H9 (cell line): ENCODE results near the gene FSHR. TPM values are rescaled to one million over a fixed set of nuclear protein-coding genes. Genes with fewer than 3 reads are reported as not detected.

Source experiments
- DNase-seq: peaks from one replicate; pipeline ENCODE4 v3.0.0-alpha.2; 2017
- H2AFZ ChIP-seq: one replicate; pipeline ENCODE4 v1.6.1; 2013; ENCODE audit warnings: mild to moderate bottlenecking, low read length, control low read depth, moderate library complexity
- H2AK5ac ChIP-seq: 2 replicates; pipeline ENCODE4 v1.6.1; 2013; ENCODE audit warnings: low read length, control low read depth, mixed read lengths; ENCODE audit not compliant: insufficient read length
- H2BK120ac ChIP-seq: one replicate; pipeline ENCODE4 v1.6.1; 2013; ENCODE audit warnings: low read depth, mild to moderate bottlenecking, low read length, control low read depth, inconsistent platforms; ENCODE audit not compliant: poor library complexity, severe bottlenecking
- H2BK12ac ChIP-seq: 2 replicates; pipeline ENCODE4 v1.6.1; 2013; ENCODE audit warnings: low read length, control low read depth, mixed read lengths, low read depth; ENCODE audit not compliant: insufficient read length
- H2BK15ac ChIP-seq: 2 replicates; pipeline ENCODE4 v1.6.1; 2013; ENCODE audit warnings: low read depth, low read length, control low read depth
- H2BK20ac ChIP-seq: one replicate; pipeline ENCODE4 v1.6.1; 2013; ENCODE audit warnings: low read depth, mild to moderate bottlenecking, low read length, control low read depth, inconsistent platforms; ENCODE audit not compliant: poor library complexity, severe bottlenecking
- H2BK5ac ChIP-seq: 2 replicates; pipeline ENCODE4 v1.6.1; 2013; ENCODE audit warnings: low read length, control low read depth, mixed read lengths; ENCODE audit not compliant: insufficient read length
- H3K14ac ChIP-seq: 2 replicates; pipeline ENCODE4 v1.6.1; 2013; ENCODE audit warnings: low read length, control low read depth; ENCODE audit not compliant: insufficient read depth
- H3K18ac ChIP-seq: 2 replicates; pipeline ENCODE4 v1.6.1; 2013; ENCODE audit warnings: low read depth, mild to moderate bottlenecking, mixed read lengths, low read length, control low read depth; ENCODE audit not compliant: insufficient read length
- H3K23ac ChIP-seq: 2 replicates; pipeline ENCODE4 v1.6.1; 2013; ENCODE audit warnings: low read length, control low read depth, mixed read lengths, low read depth; ENCODE audit not compliant: insufficient read length
- H3K23me2 ChIP-seq: 2 replicates; pipeline ENCODE4 v1.6.1; 2013; ENCODE audit warnings: low read depth, mild to moderate bottlenecking, mixed read lengths, low read length, control low read depth; ENCODE audit not compliant: insufficient read length, poor library complexity, severe bottlenecking
- H3K27ac ChIP-seq: 2 replicates; pipeline ENCODE4 v1.5.1; 2013; ENCODE audit warnings: low read length, control low read depth, mixed read lengths, low read depth; ENCODE audit not compliant: insufficient read length
- H3K27me3 ChIP-seq: 2 replicates; pipeline ENCODE4 v1.6.1; 2013; ENCODE audit warnings: low read length, control low read depth, inconsistent platforms; ENCODE audit not compliant: insufficient read depth
- H3K4ac ChIP-seq: 2 replicates; pipeline ENCODE4 v1.6.1; 2013; ENCODE audit warnings: low read depth, mild to moderate bottlenecking, control low read depth, inconsistent platforms, low read length, moderate library complexity
- H3K4me1 ChIP-seq: 2 replicates; pipeline ENCODE4 v1.6.1; 2013; ENCODE audit warnings: low read length, control low read depth, inconsistent platforms; ENCODE audit not compliant: insufficient read depth
- H3K4me2 ChIP-seq: 2 replicates; pipeline ENCODE4 v1.6.1; 2013; ENCODE audit warnings: low read length, control low read depth, mixed read lengths; ENCODE audit not compliant: insufficient read length, insufficient read depth
- H3K56ac ChIP-seq: 2 replicates; pipeline ENCODE4 v1.6.1; 2013; ENCODE audit warnings: low read depth, mild to moderate bottlenecking, mixed read lengths, low read length, control low read depth; ENCODE audit not compliant: insufficient read length
- H3K79me1 ChIP-seq: 2 replicates; pipeline ENCODE4 v1.6.1; 2013; ENCODE audit warnings: low read depth, mild to moderate bottlenecking, moderate library complexity, low read length, control low read depth, inconsistent platforms; ENCODE audit not compliant: insufficient read depth, poor library complexity, severe bottlenecking
- H3K79me2 ChIP-seq: 2 replicates; pipeline ENCODE4 v1.6.1; 2013; ENCODE audit warnings: low read length, control low read depth, inconsistent platforms; ENCODE audit not compliant: insufficient read depth
- H3K9ac ChIP-seq: 2 replicates; pipeline ENCODE4 v1.6.1; 2013; ENCODE audit warnings: low read length, control low read depth, mixed read lengths; ENCODE audit not compliant: insufficient read length; ENCODE audit errors: extremely low read depth
- H3K9me3 ChIP-seq: one replicate; pipeline ENCODE4 v1.6.1; 2013; ENCODE audit warnings: low read depth, low read length, inconsistent platforms; ENCODE audit not compliant: control insufficient read depth
- H3T11ph ChIP-seq: one replicate; pipeline ENCODE4 v1.6.1; 2013; ENCODE audit warnings: mild to moderate bottlenecking, low read length, control low read depth, inconsistent platforms
- H4K20me1 ChIP-seq: one replicate; pipeline ENCODE4 v1.6.1; 2013; ENCODE audit not compliant: control insufficient read depth, insufficient read length, insufficient read depth
- H4K5ac ChIP-seq: 2 replicates; pipeline ENCODE4 v1.6.1; 2013; ENCODE audit warnings: low read depth, mild to moderate bottlenecking, mixed read lengths, low read length, control low read depth; ENCODE audit not compliant: insufficient read length
- H4K8ac ChIP-seq: replicated peaks from 2 replicates; pipeline ENCODE4 v1.6.1; 2013; ENCODE audit warnings: low read length, control low read depth, mixed read lengths, low read depth; ENCODE audit not compliant: insufficient read length
- H4K91ac ChIP-seq: 2 replicates; pipeline ENCODE4 v1.6.1; 2013; ENCODE audit warnings: low read depth, mild to moderate bottlenecking, moderate library complexity, mixed read lengths, low read length, control low read depth; ENCODE audit not compliant: insufficient read length
- H3K27ac Mint-ChIP-seq, 3 experiments: 2 replicates in 2 of 3; 3 replicates in 1 of 3; pipeline ENCODE4 v1.8.0; 2020 to 2021; ENCODE audit warnings: mixed read lengths in 3 of 3, mild to moderate bottlenecking in 1 of 3, moderate library complexity in 1 of 3
- H3K27me3 Mint-ChIP-seq: 2 replicates; pipeline ENCODE4 v1.8.0; 2021; ENCODE audit warnings: low read depth, mild to moderate bottlenecking, moderate library complexity, mixed read lengths
- H3K36me3 Mint-ChIP-seq, 3 experiments: 2 replicates in 2 of 3; 3 replicates in 1 of 3; pipeline ENCODE4 v1.8.0; 2020 to 2021; ENCODE audit warnings: low read depth in 3 of 3, mixed read lengths in 3 of 3; ENCODE audit not compliant: insufficient read depth in 1 of 3
- H3K4me1 Mint-ChIP-seq, 2 experiments: 2 replicates each; pipeline ENCODE4 v1.8.0; 2020; ENCODE audit warnings: mixed read lengths in 2 of 2
- H3K4me3 Mint-ChIP-seq, 2 experiments: 2 replicates in 1 of 2; 3 replicates in 1 of 2; pipeline ENCODE4 v1.8.0; 2020 to 2021; ENCODE audit warnings: mild to moderate bottlenecking in 2 of 2, mixed read lengths in 2 of 2, moderate library complexity in 1 of 2
- H3K9me3 Mint-ChIP-seq, 2 experiments: 2 replicates in 1 of 2; 3 replicates in 1 of 2; pipeline ENCODE4 v1.8.0; 2020; ENCODE audit warnings: mild to moderate bottlenecking in 2 of 2, mixed read lengths in 2 of 2, moderate library complexity in 1 of 2
- CTCF ChIP-seq: fragments of 200-600 bp; sonication (generic); conservative IDR thresholded peaks from 3 replicates; pipeline ENCODE4 v1.8.0; 2021; ENCODE audit warnings: antibody characterized with exemption, mild to moderate bottlenecking
- total RNA-seq: library from RNA; stranded (reverse); gene quantifications from 2 replicates; pipeline ENCODE4 v1.2.1, GENCODE V29; 2021

The FSHR gene
- total RNA-seq, 1 experiment from 2014 or later, result not detected

- no peak overlapping the region for H2BK20ac ChIP-seq
- Mint-ChIP-seq H3K9me3 (peaks cover 0 to 2% of the 10 kb centered on the region in 2 experiments; a peak in 1 of 5 replicates), H3K4me1 (peaks cover 24 to 26% of the 10 kb centered on the region in 2 experiments), H3K4me3 (no peak overlapping the region), H3K27me3 (no peaks in the 10 kb centered on the region), H3K27ac (no peak overlapping the region), H3K36me3 (no peaks in the 10 kb centered on the region)
- H2BK120ac ChIP-seq, result no peak overlapping the region
- no peak overlapping the region for H3K23ac ChIP-seq
- H3K14ac ChIP-seq, result no peak overlapping the region
- H3K23me2 ChIP-seq, result no peaks in the 10 kb centered on the region
- no peak overlapping the region for H2BK15ac ChIP-seq
- H2BK12ac ChIP-seq, result no peak overlapping the region
- no peak overlapping the region for H3K9ac ChIP-seq
- no peaks in the 10 kb centered on the region for H4K20me1 ChIP-seq
- H3K18ac ChIP-seq, result no peak overlapping the region
- no peak overlapping the region for H4K8ac ChIP-seq
- H2AFZ ChIP-seq, result no peak overlapping the region
- no peak overlapping the region for H3K4me2 ChIP-seq
- no peak overlapping the region for H4K91ac ChIP-seq
- no peak for DNase-seq
- H3K9me3 ChIP-seq, result no peaks in the 10 kb centered on the region
- H4K5ac ChIP-seq, result no peak overlapping the region
- H3K4ac ChIP-seq, result no peak overlapping the region
- H3K79me1 ChIP-seq, result no peaks in the 10 kb centered on the region
- no peak overlapping the region for H3K27ac ChIP-seq
- no peaks in the 10 kb centered on the region for H3K79me2 ChIP-seq
- H2AK5ac ChIP-seq, result no peak overlapping the region
- H3K4me1 ChIP-seq, result peaks cover 10% of the 10 kb centered on the region; the same call in 1 of the 2 replicates
- no peak for TF ChIP-seq CTCF
- no peak overlapping the region for H2BK5ac ChIP-seq
- H3K27me3 ChIP-seq, result no peaks in the 10 kb centered on the region
- H3T11ph ChIP-seq, result no peak overlapping the region
- H3K56ac ChIP-seq, result no peak overlapping the region
These were observed 1.5 kb downstream of the FSHR start for GRCh38 chr2:49152824-49153223.
